ENCODE data around the gene TMX1.

TMX1 gene

DNA sequence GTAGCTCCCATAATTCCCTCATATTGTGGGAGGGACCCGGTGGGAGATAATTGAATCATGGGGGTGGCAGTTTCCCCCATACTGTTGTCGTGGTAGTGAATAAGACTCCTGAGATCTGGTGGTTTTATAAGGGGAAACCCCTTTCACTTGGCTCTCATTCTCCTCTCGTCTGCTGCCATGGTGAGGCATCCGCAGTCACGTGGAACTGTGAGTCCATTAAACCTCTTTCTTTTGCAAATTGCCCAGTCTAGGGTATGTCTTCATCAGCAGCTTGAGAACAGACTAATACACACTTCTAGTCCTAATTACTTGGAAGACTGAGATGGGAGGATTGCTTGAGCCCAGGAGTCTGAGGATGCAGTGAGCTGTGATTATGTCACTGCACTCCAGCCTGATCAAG lies 64.4 kb downstream of the TMX1 start:
- DNase-seq (ENCODE audit: extremely low read depth, insufficient read length), result no peak
- no peak for TF ChIP-seq CTCF (IDR thresholded peaks at IDR 0.05; ENCODE audit: insufficient read depth, low read length, poor library complexity, severe bottlenecking)
- Histone ChIP-seq H3K36me3 (ENCODE audit: control insufficient read depth, insufficient read depth, low read length) (no peaks in the 10 kb centered on the region), H3K4me3 (replicated peaks; ENCODE audit: low read depth, low read length) (no peak overlapping the region), H3K27me3 (replicated peaks; ENCODE audit: control insufficient read depth, insufficient read depth, low read length) (no peaks in the 10 kb centered on the region)

- DNase-seq (ENCODE audit: extremely low read depth, insufficient read length), result no peak
- TF ChIP-seq CTCF (IDR thresholded peaks at IDR 0.05; ENCODE audit: insufficient read depth, low read length, poor library complexity, severe bottlenecking), result no peak
- no peaks in the 10 kb centered on the region for H3K36me3 ChIP-seq (ENCODE audit: control insufficient read depth, insufficient read depth, low read length)
- H3K27me3 ChIP-seq (replicated peaks; ENCODE audit: control insufficient read depth, insufficient read depth, low read length), result no peaks in the 10 kb centered on the region
- no peak overlapping the region for H3K4me3 ChIP-seq (replicated peaks; ENCODE audit: low read depth, low read length)
Measured at GRCh38 chr14:51304941-51305340, 64.9 kb downstream of the TMX1 start.

DNA sequence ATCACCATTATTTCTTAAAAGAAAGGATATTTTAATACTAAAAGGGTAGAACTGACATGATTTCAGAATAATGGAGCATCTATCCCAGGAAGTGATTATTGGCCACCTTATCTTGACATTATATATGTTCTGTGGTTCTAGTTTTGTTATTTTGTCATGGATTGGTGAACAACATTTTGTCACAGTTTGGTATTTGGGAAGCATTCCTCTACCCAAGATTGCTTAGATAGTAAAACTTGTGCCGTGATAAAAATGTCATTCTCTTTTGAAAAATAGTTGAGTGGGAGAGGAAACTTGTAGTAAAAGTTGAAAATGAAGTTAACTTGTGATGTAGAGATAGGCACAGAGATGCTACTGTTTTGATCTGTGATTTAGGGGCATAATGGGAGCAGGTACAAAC lies 65.7 kb downstream of the TMX1 start:
- DNase-seq (ENCODE audit: extremely low read depth, insufficient read length), result no peak
- no peak for TF ChIP-seq CTCF (IDR thresholded peaks at IDR 0.05; ENCODE audit: insufficient read depth, low read length, poor library complexity, severe bottlenecking)
- no peak overlapping the region for H3K4me3 ChIP-seq (replicated peaks; ENCODE audit: low read depth, low read length)
- H3K36me3 ChIP-seq (ENCODE audit: control insufficient read depth, insufficient read depth, low read length), result no peaks in the 10 kb centered on the region
- no peaks in the 10 kb centered on the region for H3K27me3 ChIP-seq (replicated peaks; ENCODE audit: control insufficient read depth, insufficient read depth, low read length)

Measured in GM06990 (cell line).